IMR-90 (cell line): ENCODE data around the gene NPB. TPM values are rescaled to one million over a fixed set of nuclear protein-coding genes. Genes with fewer than 3 reads are reported as not detected.
A peak's percentile ranks its signal among the peaks of the same experiment; 100 is the strongest.

Experiments
- ATAC-seq: fragments of 200-7000 bp; cut with Tn5 transposase; 2 replicates; pipeline ENCODE4 v1.9.1; 2020; ENCODE audit warnings: low read depth, mild to moderate bottlenecking, moderate library complexity
- BruUV-seq: library from RNA; stranded (reverse); fragments of 400-500 nt; replicated peaks from 2 replicates; lab custom pipeline; 2021; lab: Mats Ljungman, UMichigan
- CTCF ChIA-PET: fragments of 300-600 bp; formaldehyde crosslinking; extraction: SDS; loops from one replicate; lab custom pipeline; 2021; ENCODE audit warnings: antibody characterized with exemption; lab: Yijun Ruan, JAX
- POLR2A ChIA-PET: fragments of 300-600 bp; sonication (Branson Sonifier 250); formaldehyde crosslinking; loops from one replicate; lab custom pipeline; 2022; ENCODE audit warnings: antibody characterized with exemption; ENCODE audit not compliant: unreplicated experiment; lab: Charles Lee
- DNase-seq: peaks from one replicate; pipeline ENCODE4 v3.0.0; 2013
- H2AFZ ChIP-seq: replicated peaks from 2 replicates; pipeline ENCODE3; 2013; ENCODE audit warnings: low read length, mild to moderate bottlenecking; ENCODE audit not compliant: poor library complexity
- H2AK5ac ChIP-seq: 2 replicates; pipeline ENCODE4 v1.6.1; 2013; ENCODE audit warnings: low read depth, low read length, inconsistent platforms
- H2AK9ac ChIP-seq: replicated peaks from 2 replicates; pipeline ENCODE3; 2013; ENCODE audit warnings: mild to moderate bottlenecking, low read depth, low read length, moderate library complexity; ENCODE audit not compliant: poor library complexity
- H2BK120ac ChIP-seq: 2 replicates; pipeline ENCODE4 v1.6.1; 2013; ENCODE audit warnings: low read depth, low read length, inconsistent platforms
- H2BK15ac ChIP-seq: 3 replicates; pipeline ENCODE4 v1.6.1; 2013; ENCODE audit warnings: low read depth, low read length, inconsistent platforms
- H2BK20ac ChIP-seq: 2 replicates; pipeline ENCODE4 v1.6.1; 2013; ENCODE audit warnings: low read depth, mild to moderate bottlenecking, inconsistent platforms, low read length, moderate library complexity
- H2BK5ac ChIP-seq: 2 replicates; pipeline ENCODE4 v1.6.1; 2013; ENCODE audit warnings: mild to moderate bottlenecking, low read depth, low read length, inconsistent platforms; ENCODE audit not compliant: poor library complexity, severe bottlenecking
- H3K14ac ChIP-seq: replicated peaks from 2 replicates; pipeline ENCODE4 v1.6.1; 2013; ENCODE audit warnings: low read depth, low read length, inconsistent platforms
- H3K18ac ChIP-seq: 2 replicates; pipeline ENCODE4 v1.6.1; 2013; ENCODE audit warnings: low read depth, low read length, control low read depth
- H3K23ac ChIP-seq: 2 replicates; pipeline ENCODE4 v1.6.1; 2013; ENCODE audit warnings: low read depth, low read length, inconsistent platforms
- H3K27ac ChIP-seq: 2 replicates; pipeline ENCODE4 v1.5.1; 2013; ENCODE audit warnings: mild to moderate bottlenecking, control low read depth, low read length; ENCODE audit not compliant: insufficient read depth
- H3K27me3 ChIP-seq: 2 replicates; pipeline ENCODE4 v1.6.1; 2013; ENCODE audit warnings: low read length; ENCODE audit not compliant: control insufficient read depth, insufficient read depth
- H3K36me3 ChIP-seq: 2 replicates; pipeline ENCODE4 v1.6.1; 2013; ENCODE audit warnings: low read length, mixed read lengths; ENCODE audit not compliant: control insufficient read depth, insufficient read depth
- H3K4ac ChIP-seq: 2 replicates; pipeline ENCODE4 v1.6.1; 2013; ENCODE audit warnings: low read depth, low read length, inconsistent platforms
- H3K4me1 ChIP-seq: 2 replicates; pipeline ENCODE4 v1.6.1; 2013; ENCODE audit warnings: low read length, mixed read lengths; ENCODE audit not compliant: control insufficient read depth, insufficient read depth
- H3K4me2 ChIP-seq: 2 replicates; pipeline ENCODE4 v1.6.1; 2013; ENCODE audit warnings: low read depth, mild to moderate bottlenecking, control low read depth, low read length, moderate library complexity
- H3K4me3 ChIP-seq: 2 replicates; pipeline ENCODE4 v1.5.1; 2013; ENCODE audit warnings: low read depth, mild to moderate bottlenecking, control low read depth, low read length, moderate library complexity; ENCODE audit not compliant: insufficient read depth
- H3K56ac ChIP-seq: 2 replicates; pipeline ENCODE4 v1.6.1; 2013; ENCODE audit warnings: low read length, inconsistent platforms; ENCODE audit not compliant: insufficient read depth; ENCODE audit errors: extremely low read depth
- H3K79me1 ChIP-seq, 2 experiments: 2 replicates each; pipeline ENCODE4 v1.6.1; 2013; ENCODE audit warnings: low read length in 2 of 2, inconsistent platforms in 1 of 2, low read depth in 1 of 2
- H3K9ac ChIP-seq: 2 replicates; pipeline ENCODE4 v1.6.1; 2013; ENCODE audit warnings: low read depth, low read length, control low read depth
- H3K9me1 ChIP-seq: 2 replicates; pipeline ENCODE4 v1.6.1; 2013; ENCODE audit warnings: low read length, inconsistent platforms; ENCODE audit not compliant: insufficient read depth
- H3K9me3 ChIP-seq: 2 replicates; pipeline ENCODE4 v1.6.1; 2013; ENCODE audit warnings: low read length; ENCODE audit not compliant: control insufficient read depth, insufficient read depth
- H4K20me1 ChIP-seq: 2 replicates; pipeline ENCODE4 v1.6.1; 2013; ENCODE audit warnings: low read length, inconsistent platforms; ENCODE audit not compliant: insufficient read depth
- H4K5ac ChIP-seq: 2 replicates; pipeline ENCODE4 v1.6.1; 2013; ENCODE audit warnings: mild to moderate bottlenecking, low read depth, low read length, control low read depth
- H4K8ac ChIP-seq, 2 experiments: 2 replicates each; pipeline ENCODE4 v1.6.1; 2013; ENCODE audit warnings: low read depth in 2 of 2, low read length in 2 of 2, control low read depth in 1 of 2, inconsistent platforms in 1 of 2
- H4K91ac ChIP-seq: 2 replicates; pipeline ENCODE4 v1.6.1; 2013; ENCODE audit warnings: low read depth, low read length, inconsistent platforms; ENCODE audit not compliant: insufficient read depth
- BHLHE40 ChIP-seq: fragments of 150-350 bp; IDR thresholded peaks from 2 replicates; pipeline ENCODE4 v1.6.1; 2016; ENCODE audit warnings: mild to moderate bottlenecking, low read depth, low read length
- CEBPB ChIP-seq: IDR thresholded peaks from 2 replicates; pipeline ENCODE4 v1.6.1; 2012; ENCODE audit warnings: low read depth, low read length, improper control_type of control experiment
- CTCF ChIP-seq: conservative IDR thresholded peaks from 2 replicates; pipeline ENCODE4 v1.5.1; 2012; ENCODE audit warnings: mild to moderate bottlenecking, low read depth, low read length, improper control_type of control experiment
- MAFK ChIP-seq: IDR thresholded peaks from 2 replicates; pipeline ENCODE4 v1.6.1; 2012; ENCODE audit warnings: low read depth, low read length, improper control_type of control experiment
- MAZ ChIP-seq: IDR thresholded peaks from 2 replicates; pipeline ENCODE4 v1.6.1; 2012; ENCODE audit warnings: low read depth, mild to moderate bottlenecking, low read length, improper control_type of control experiment, moderate library complexity, borderline replicate concordance
- MXI1 ChIP-seq: IDR thresholded peaks from 2 replicates; pipeline ENCODE4 v1.6.1; 2012; ENCODE audit warnings: low read depth, mild to moderate bottlenecking, low read length, moderate library complexity, borderline replicate concordance
- NFE2L2 ChIP-seq: fragments of 150-350 bp; IDR thresholded peaks from 2 replicates; pipeline ENCODE4 v1.6.1; 2016; ENCODE audit warnings: low read depth, mild to moderate bottlenecking, low read length
- RAD21 ChIP-seq: IDR thresholded peaks from 2 replicates; pipeline ENCODE4 v1.6.1; 2012; ENCODE audit warnings: low read length, improper control_type of control experiment
- RCOR1 ChIP-seq: IDR thresholded peaks from 2 replicates; pipeline ENCODE4 v1.6.1; 2012; ENCODE audit warnings: mild to moderate bottlenecking, low read length, improper control_type of control experiment; ENCODE audit not compliant: insufficient replicate concordance
- RFX5 ChIP-seq: IDR thresholded peaks from 2 replicates; pipeline ENCODE4 v1.8.0; 2012; ENCODE audit warnings: low read depth, mild to moderate bottlenecking, low read length, moderate library complexity
- SMC3 ChIP-seq: fragments of 150-350 bp; IDR thresholded peaks from 2 replicates; pipeline ENCODE4 v1.6.1; 2016; ENCODE audit warnings: low read depth, mild to moderate bottlenecking, antibody characterized with exemption, low read length, moderate library complexity
- WGBS, 2 experiments: methylation state at CpG; one replicate each; pipeline versions ENCODE4 v1.1.5 to v1.1.7; 2013; ENCODE audit warnings: missing lambda C conversion rate in 2 of 2; ENCODE audit not compliant: insufficient read length in 1 of 2; ENCODE audit errors: extremely low coverage in 2 of 2; 5-methylcytosine and 5-hydroxymethylcytosine counted together
- dilution Hi-C: fragments of 300-500 bp; cut with HindIII; formaldehyde crosslinking; loops from one replicate; pipeline ENCODE4 v1.14.3; 2018; ENCODE audit warnings: low sequenced_read_pairs; ENCODE audit not compliant: unreplicated experiment
- in situ Hi-C: fragments of 300-500 bp; cut with MboI; formaldehyde crosslinking; loops from 3 replicates; pipeline ENCODE4 v1.14.3; 2019; ENCODE audit warnings: low sequenced_read_pairs, inconsistent platforms, mixed read lengths
- intact Hi-C: fragments of 100-400 bp; cut with micrococcal nuclease; formaldehyde crosslinking; loops from 2 replicates; pipeline ENCODE4 v1.10.0; 2022
- polyA plus RNA-seq, 3 experiments: library from polyadenylated mRNA; depleted of rRNA; stranded (reverse); fragments of >200 nt; gene quantifications; 2 replicates each; pipeline ENCODE4 v1.2.3, GENCODE V29; 2012; ENCODE audit warnings: low replicate concordance in 1 of 3
- total RNA-seq: library from RNA; depleted of rRNA; stranded (reverse); fragments of >200 nt; gene quantifications from 2 replicates; pipeline ENCODE4 v1.2.3, GENCODE V29; 2012
- TF ChIP-seq, protein P1 (sequence below): fragments of 150-350 bp; IDR thresholded peaks from 2 replicates; pipeline ENCODE4 v1.6.1; 2016; ENCODE audit warnings: low read depth, mild to moderate bottlenecking, low read length, moderate library complexity, borderline replicate concordance
- TF ChIP-seq, protein P2 (sequence below): fragments of 150-350 bp; IDR thresholded peaks from 2 replicates; pipeline ENCODE4 v1.6.1; 2017; ENCODE audit warnings: mild to moderate bottlenecking, antibody characterized with exemption, low read length, low read depth

Gene NPB
- total and polyA plus RNA-seq, 2 of the 4 experiments (the other 2 are of a cell fraction), result 0.51 TPM; not detected in 1

- intact Hi-C loops, result no loop called here
- Histone ChIP-seq H3K9me3 (no peaks in the 10 kb centered on the region), H4K8ac (peak overlapping the region; percentile 76 to 77; a peak in 2 of 4 replicates), H2AK5ac (peak overlapping the region; percentile 74), H2AK9ac (peak overlapping the region; percentile 95), H3K36me3 (peaks cover 11% of the 10 kb centered on the region; the same call in 1 of the 2 replicates), H3K23ac (peak overlapping the region; percentile 72), H4K20me1 (peaks cover 40% of the 10 kb centered on the region), H2BK20ac (no peak overlapping the region), H3K56ac (no peak overlapping the region; the same call in 1 of the 2 replicates), H2AFZ (peak overlapping the region; percentile 92), H2BK5ac (no peak overlapping the region), H2BK15ac (no peak overlapping the region), H3K9me1 (peaks cover 17% of the 10 kb centered on the region), H3K4me3 (peak overlapping the region; percentile 51), H3K4me2 (peak overlapping the region; percentile 78), H3K9ac (peak overlapping the region; percentile 53), H2BK120ac (no peak overlapping the region), H4K91ac (peak overlapping the region; percentile 66; the same call in 1 of the 2 replicates), H3K79me1 (peaks cover 17 to 41% of the 10 kb centered on the region in 2 experiments; a peak in 3 of 4 replicates), H4K5ac (peak overlapping the region; percentile 44), H3K18ac (no peak overlapping the region), H3K27me3 (no peaks in the 10 kb centered on the region), H3K4me1 (peaks cover 23% of the 10 kb centered on the region), H3K27ac (peak overlapping the region; percentile 15; the same call in 1 of the 2 replicates), H3K14ac (peak overlapping the region; percentile 65; the same call in 1 of the 2 replicates), H3K4ac (peak overlapping the region; percentile 53)
- dilution Hi-C loops, result no loop called here
- WGBS, 2 experiments, result 41% methylated on average over 23 of the region's 44 CpGs; no CpG with 5 or more reads in 1 of the 2 experiments
- no peak for ATAC-seq
- BruUV-seq, result no TSS peak
- DNase-seq, result no peak
- in situ Hi-C loops, result no loop called here
- TF ChIP-seq CTCF (no peak), NFE2L2 (no peak), RAD21 (no peak), BHLHE40 (no peak), RFX5 (no peak), RCOR1 (no peak), MAZ (no peak), MXI1 (no peak), CEBPB (no peak), SMC3 (no peak), MAFK (no peak)
- TF ChIP-seq, protein P1, sequence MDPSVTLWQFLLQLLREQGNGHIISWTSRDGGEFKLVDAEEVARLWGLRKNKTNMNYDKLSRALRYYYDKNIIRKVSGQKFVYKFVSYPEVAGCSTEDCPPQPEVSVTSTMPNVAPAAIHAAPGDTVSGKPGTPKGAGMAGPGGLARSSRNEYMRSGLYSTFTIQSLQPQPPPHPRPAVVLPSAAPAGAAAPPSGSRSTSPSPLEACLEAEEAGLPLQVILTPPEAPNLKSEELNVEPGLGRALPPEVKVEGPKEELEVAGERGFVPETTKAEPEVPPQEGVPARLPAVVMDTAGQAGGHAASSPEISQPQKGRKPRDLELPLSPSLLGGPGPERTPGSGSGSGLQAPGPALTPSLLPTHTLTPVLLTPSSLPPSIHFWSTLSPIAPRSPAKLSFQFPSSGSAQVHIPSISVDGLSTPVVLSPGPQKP, result no peak
- TF ChIP-seq, protein P2, sequence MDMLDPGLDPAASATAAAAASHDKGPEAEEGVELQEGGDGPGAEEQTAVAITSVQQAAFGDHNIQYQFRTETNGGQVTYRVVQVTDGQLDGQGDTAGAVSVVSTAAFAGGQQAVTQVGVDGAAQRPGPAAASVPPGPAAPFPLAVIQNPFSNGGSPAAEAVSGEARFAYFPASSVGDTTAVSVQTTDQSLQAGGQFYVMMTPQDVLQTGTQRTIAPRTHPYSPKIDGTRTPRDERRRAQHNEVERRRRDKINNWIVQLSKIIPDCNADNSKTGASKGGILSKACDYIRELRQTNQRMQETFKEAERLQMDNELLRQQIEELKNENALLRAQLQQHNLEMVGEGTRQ, result no peak
- ChIA-PET CTCF (interaction anchor here (0.9 to 1.3 kb wide), 2 partner anchors 31 to 91 kb away, joined by 3 read pairs; no protein-coding TSS in a partner anchor), POLR2A (no interaction called here)
Observed at GRCh38 chr17:81928544-81929252, 26.7 kb downstream of the NPB start.
